Esophagus muscularis mucosa (tissue), 3 donors: Measurements from ENCODE around the gene FAM32A.

Experiments used
- POLR2A ChIP-seq: fragments of 450-650 bp; IDR thresholded peaks from one replicate; pipeline ENCODE4 v1.6.1; 2017; ENCODE audit warnings: antibody characterized with exemption, moderate library complexity, mild to moderate bottlenecking, low read depth
- POLR2AphosphoS5 ChIP-seq, 2 donors: sonication (generic); formaldehyde crosslinking; IDR thresholded peaks; one replicate each; pipeline ENCODE4 v1.6.1; 2017; ENCODE audit warnings: antibody characterized with exemption in 2 of 2
- TF ChIP-seq, protein P1 (sequence below), 3 experiments: fragments of 200-600 bp in 2 of 3; fragments of 450-650 bp in 1 of 3; sonication (generic) in 2 of 3; IDR thresholded peaks; one replicate each; pipeline ENCODE4 v1.5.1; 2017 to 2019; ENCODE audit warnings: antibody characterized with exemption in 3 of 3, mild to moderate bottlenecking in 2 of 3, moderate library complexity in 1 of 3

DNA sequence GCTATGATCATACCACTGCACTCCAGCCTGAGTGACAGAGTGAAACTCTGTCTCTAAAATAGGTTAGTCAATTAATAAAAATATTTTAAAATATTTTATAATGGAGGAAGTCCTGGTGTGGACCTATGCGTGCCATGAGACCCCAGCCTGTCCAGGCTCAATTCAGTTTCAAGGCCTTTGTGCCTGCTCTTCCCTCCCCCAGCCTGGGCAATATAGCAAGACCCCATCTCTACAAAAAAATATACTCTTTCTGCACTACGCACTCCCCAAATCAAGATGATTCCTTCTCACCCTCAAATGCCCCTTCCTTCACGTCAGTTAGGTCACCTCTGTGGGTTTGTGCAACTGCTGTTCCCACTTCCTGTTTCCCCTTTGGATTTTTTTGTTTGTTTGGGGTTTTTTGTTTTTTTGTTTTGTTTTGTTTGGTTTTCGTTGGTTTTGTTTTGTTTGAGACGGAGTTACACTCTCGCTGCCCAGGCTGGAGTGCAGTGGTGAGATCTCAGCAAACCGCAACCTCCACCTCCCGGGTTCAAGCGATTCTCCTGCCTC lies 43.1 kb upstream of the FAM32A start:
- TF ChIP-seq, protein P1, sequence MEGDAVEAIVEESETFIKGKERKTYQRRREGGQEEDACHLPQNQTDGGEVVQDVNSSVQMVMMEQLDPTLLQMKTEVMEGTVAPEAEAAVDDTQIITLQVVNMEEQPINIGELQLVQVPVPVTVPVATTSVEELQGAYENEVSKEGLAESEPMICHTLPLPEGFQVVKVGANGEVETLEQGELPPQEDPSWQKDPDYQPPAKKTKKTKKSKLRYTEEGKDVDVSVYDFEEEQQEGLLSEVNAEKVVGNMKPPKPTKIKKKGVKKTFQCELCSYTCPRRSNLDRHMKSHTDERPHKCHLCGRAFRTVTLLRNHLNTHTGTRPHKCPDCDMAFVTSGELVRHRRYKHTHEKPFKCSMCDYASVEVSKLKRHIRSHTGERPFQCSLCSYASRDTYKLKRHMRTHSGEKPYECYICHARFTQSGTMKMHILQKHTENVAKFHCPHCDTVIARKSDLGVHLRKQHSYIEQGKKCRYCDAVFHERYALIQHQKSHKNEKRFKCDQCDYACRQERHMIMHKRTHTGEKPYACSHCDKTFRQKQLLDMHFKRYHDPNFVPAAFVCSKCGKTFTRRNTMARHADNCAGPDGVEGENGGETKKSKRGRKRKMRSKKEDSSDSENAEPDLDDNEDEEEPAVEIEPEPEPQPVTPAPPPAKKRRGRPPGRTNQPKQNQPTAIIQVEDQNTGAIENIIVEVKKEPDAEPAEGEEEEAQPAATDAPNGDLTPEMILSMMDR (IDR thresholded peaks at IDR 0.05), result no peak
- no peak for TF ChIP-seq POLR2AphosphoS5 (IDR thresholded peaks at IDR 0.05)
- TF ChIP-seq POLR2A, result no peak
